Peyer's patch (tissue), 4 donors: Measurements from ENCODE around the gene COL26A1.

Experiments used
- POLR2A ChIP-seq, 2 donors: fragments of 450-650 bp; IDR thresholded peaks; one replicate each; pipeline ENCODE4 v1.5.1; 2017; ENCODE audit warnings: antibody characterized with exemption in 2 of 2, mild to moderate bottlenecking in 2 of 2, moderate library complexity in 2 of 2
- TF ChIP-seq, protein P1 (sequence below), 6 experiments: fragments of 450-650 bp in 4 of 6; fragments of 200-600 bp in 2 of 6; sonication (generic) in 1 of 6; IDR thresholded peaks; one replicate each; pipeline ENCODE4 v1.5.1; 2017 to 2019; ENCODE audit warnings: antibody characterized with exemption in 6 of 6, mild to moderate bottlenecking in 3 of 6, moderate library complexity in 1 of 6

DNA sequence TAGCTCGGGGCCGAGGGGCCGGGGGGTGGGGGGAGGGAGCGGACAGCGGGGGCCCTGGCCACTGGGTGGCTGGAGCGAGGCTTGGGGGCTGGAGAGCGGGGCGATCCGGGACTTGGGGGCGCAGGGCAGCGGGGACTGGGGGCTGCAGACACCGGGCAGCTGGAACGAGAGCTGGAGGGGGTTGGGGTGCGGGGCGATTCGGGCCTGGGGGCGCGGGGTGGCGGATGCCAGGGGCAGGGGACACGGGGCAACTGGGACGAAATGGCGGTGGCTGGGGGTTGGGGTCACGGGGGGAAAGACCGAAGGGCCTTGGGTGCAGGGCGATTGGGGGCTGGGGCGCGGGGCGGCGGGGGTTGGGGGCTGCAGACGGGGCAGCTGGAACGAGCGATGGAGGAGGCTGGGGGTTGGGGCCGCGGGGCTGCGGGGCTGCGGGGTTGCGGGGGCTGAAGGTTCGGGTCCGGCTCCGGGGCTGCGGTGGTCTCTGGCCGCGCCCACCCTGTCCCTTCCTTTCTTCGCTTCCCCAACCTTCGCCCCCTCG is 590 bp downstream of the COL26A1 start:
- TF ChIP-seq, protein P1, sequence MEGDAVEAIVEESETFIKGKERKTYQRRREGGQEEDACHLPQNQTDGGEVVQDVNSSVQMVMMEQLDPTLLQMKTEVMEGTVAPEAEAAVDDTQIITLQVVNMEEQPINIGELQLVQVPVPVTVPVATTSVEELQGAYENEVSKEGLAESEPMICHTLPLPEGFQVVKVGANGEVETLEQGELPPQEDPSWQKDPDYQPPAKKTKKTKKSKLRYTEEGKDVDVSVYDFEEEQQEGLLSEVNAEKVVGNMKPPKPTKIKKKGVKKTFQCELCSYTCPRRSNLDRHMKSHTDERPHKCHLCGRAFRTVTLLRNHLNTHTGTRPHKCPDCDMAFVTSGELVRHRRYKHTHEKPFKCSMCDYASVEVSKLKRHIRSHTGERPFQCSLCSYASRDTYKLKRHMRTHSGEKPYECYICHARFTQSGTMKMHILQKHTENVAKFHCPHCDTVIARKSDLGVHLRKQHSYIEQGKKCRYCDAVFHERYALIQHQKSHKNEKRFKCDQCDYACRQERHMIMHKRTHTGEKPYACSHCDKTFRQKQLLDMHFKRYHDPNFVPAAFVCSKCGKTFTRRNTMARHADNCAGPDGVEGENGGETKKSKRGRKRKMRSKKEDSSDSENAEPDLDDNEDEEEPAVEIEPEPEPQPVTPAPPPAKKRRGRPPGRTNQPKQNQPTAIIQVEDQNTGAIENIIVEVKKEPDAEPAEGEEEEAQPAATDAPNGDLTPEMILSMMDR (IDR thresholded peaks at IDR 0.05), result no peak
- no peak for TF ChIP-seq POLR2A (IDR thresholded peaks at IDR 0.05)
